ENCODE measurements around the gene CDNF. TPM values are rescaled to one million over a fixed set of nuclear protein-coding genes. Genes with fewer than 3 reads are reported as not detected.

The CDNF gene
- total RNA-seq, 1 donor from 2014 or later: 0.32 TPM

GRCh38 chr10:14852236-14852635 lies 14.4 kb upstream of the CDNF start:
- Mint-ChIP-seq H3K36me3 (ENCODE audit: low read depth) (peaks cover 13% of the 10 kb centered on the region), H3K4me3 (ENCODE audit: unreplicated experiment) (no peak overlapping the region), H3K4me1 (ENCODE audit: low read depth) (no peaks in the 10 kb centered on the region), H3K27ac (ENCODE audit: unreplicated experiment) (no peak overlapping the region), H3K27me3 (ENCODE audit: low read depth) (no peaks in the 10 kb centered on the region), H3K9me3 (ENCODE audit: low read depth) (no peaks in the 10 kb centered on the region)
- no peak for DNase-seq (ENCODE audit: low spot score)
- TF ChIP-seq, protein P1, sequence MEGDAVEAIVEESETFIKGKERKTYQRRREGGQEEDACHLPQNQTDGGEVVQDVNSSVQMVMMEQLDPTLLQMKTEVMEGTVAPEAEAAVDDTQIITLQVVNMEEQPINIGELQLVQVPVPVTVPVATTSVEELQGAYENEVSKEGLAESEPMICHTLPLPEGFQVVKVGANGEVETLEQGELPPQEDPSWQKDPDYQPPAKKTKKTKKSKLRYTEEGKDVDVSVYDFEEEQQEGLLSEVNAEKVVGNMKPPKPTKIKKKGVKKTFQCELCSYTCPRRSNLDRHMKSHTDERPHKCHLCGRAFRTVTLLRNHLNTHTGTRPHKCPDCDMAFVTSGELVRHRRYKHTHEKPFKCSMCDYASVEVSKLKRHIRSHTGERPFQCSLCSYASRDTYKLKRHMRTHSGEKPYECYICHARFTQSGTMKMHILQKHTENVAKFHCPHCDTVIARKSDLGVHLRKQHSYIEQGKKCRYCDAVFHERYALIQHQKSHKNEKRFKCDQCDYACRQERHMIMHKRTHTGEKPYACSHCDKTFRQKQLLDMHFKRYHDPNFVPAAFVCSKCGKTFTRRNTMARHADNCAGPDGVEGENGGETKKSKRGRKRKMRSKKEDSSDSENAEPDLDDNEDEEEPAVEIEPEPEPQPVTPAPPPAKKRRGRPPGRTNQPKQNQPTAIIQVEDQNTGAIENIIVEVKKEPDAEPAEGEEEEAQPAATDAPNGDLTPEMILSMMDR (IDR thresholded peaks at IDR 0.05): no peak

- Mint-ChIP-seq H3K9me3 (ENCODE audit: low read depth) (no peaks in the 10 kb centered on the region), H3K4me1 (ENCODE audit: low read depth) (peaks cover 4% of the 10 kb centered on the region), H3K27me3 (ENCODE audit: low read depth) (no peaks in the 10 kb centered on the region), H3K27ac (ENCODE audit: unreplicated experiment) (peak overlapping the region; percentile 17), H3K36me3 (ENCODE audit: low read depth) (peaks cover 19% of the 10 kb centered on the region), H3K4me3 (ENCODE audit: unreplicated experiment) (no peak overlapping the region)
- TF ChIP-seq, protein P1 (IDR thresholded peaks at IDR 0.05): no peak
- DNase-seq (ENCODE audit: low spot score): no peak
These were observed 7.1 kb upstream of the CDNF start for GRCh38 chr10:14844948-14845347.

DNA sequence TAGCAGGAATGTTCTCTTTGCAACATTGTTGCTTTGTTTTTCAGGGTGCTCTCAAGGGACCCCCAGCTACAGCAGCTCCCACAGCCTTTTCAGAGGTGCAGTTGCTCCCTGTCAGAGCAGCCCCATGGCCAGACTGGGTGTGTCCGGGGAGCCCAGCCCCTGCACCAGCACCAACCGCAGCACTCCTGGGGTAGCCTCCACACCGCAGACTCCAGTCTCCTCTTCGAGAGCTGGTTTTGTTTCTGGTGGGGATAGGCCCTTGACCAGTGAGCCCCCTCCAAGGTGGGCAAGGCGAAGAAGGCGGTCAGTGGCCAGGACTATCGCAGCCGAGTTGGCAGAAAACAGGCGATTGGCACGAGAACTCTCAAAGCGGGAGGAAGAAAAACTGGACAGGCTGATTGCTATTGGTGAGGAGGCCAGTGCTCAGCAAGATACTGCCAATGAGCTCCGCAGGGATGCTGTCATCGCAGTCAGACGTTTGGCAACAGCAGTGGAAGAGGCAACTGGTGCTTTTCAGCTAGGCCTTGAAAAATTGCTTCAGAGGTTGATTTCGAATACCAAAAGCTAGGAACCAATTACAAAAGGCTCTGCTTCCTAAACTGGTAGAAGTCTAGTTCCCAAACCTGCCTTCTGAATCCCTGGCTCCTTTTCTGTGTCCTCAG lies 5.6 kb upstream of the CDNF start:
- peaks cover 20% of the 10 kb centered on the region for H3K36me3 Mint-ChIP-seq (ENCODE audit: low read depth)
- no peak overlapping the region for H3K4me3 Mint-ChIP-seq (ENCODE audit: unreplicated experiment)
- H3K4me1 Mint-ChIP-seq (ENCODE audit: low read depth): peaks cover 14% of the 10 kb centered on the region
- TF ChIP-seq, protein P1 (IDR thresholded peaks at IDR 0.05): no peak
- DNase-seq (ENCODE audit: low spot score): no peak
- H3K27ac Mint-ChIP-seq (ENCODE audit: unreplicated experiment): no peak overlapping the region
- no peaks in the 10 kb centered on the region for H3K27me3 Mint-ChIP-seq (ENCODE audit: low read depth)
- no peaks in the 10 kb centered on the region for H3K9me3 Mint-ChIP-seq (ENCODE audit: low read depth)

DNA sequence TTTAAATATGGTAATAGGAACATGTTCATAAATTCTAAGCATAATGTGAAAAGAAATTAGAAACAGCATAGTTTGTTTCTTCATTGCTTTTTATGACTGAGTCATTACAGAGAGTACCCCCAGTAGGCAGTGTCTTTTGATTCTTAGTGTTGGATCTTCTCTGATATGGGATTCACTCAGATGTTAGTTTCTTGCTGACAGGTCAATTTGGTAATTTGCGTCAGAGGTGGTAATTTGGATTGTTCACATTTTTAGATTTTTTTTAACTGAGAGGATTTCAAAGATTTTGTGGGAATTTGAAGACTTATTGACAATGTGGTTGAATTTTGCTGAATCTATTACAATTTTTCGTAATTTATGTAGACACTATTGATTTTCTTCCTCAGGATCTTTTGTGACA lies 2.3 kb upstream of the CDNF start:
- DNase-seq (ENCODE audit: low spot score): no peak
- Mint-ChIP-seq H3K4me1 (ENCODE audit: low read depth) (peaks cover 22% of the 10 kb centered on the region), H3K9me3 (ENCODE audit: low read depth) (no peaks in the 10 kb centered on the region), H3K4me3 (ENCODE audit: unreplicated experiment) (no peak overlapping the region), H3K36me3 (ENCODE audit: low read depth) (peaks cover 19% of the 10 kb centered on the region), H3K27me3 (ENCODE audit: low read depth) (no peaks in the 10 kb centered on the region), H3K27ac (ENCODE audit: unreplicated experiment) (no peak overlapping the region)
- TF ChIP-seq, protein P1 (IDR thresholded peaks at IDR 0.05): no peak

DNA sequence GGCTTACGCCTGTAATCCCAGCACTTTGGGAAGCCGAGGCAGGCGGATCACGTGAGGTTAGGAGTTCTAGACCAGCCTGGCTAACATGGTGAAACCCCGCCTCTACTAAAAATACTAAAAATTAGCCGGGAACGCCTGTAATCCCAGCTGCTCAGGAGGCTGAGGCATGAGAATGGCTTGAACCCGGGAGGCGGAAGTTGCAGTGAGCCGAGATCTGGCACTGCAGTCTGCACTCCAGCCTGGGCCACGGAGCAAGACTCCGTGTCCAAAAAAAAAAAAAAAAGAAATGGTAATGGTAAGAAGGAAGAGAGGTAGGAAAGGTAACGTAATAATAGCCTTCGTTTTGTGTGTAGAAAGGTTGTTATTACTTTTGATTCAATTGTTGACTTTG lies 1.5 kb upstream of the CDNF start:
- Mint-ChIP-seq H3K4me1 (ENCODE audit: low read depth) (peaks cover 22% of the 10 kb centered on the region), H3K36me3 (ENCODE audit: low read depth) (peaks cover 14% of the 10 kb centered on the region), H3K27me3 (ENCODE audit: low read depth) (no peaks in the 10 kb centered on the region), H3K4me3 (ENCODE audit: unreplicated experiment) (peak overlapping the region; percentile 89), H3K27ac (ENCODE audit: unreplicated experiment) (peak overlapping the region; percentile 98), H3K9me3 (ENCODE audit: low read depth) (no peaks in the 10 kb centered on the region)
- no peak for DNase-seq (ENCODE audit: low spot score)
- TF ChIP-seq, protein P1 (IDR thresholded peaks at IDR 0.05): no peak
